Smooth muscle cell (in vitro differentiated cells): ENCODE results near the gene PHKA2. TPM values are rescaled to one million over a fixed set of nuclear protein-coding genes. Genes with fewer than 3 reads are reported as not detected.

Source experiments
- DNase-seq: peaks from one replicate; lab custom pipeline; 2025; ENCODE audit not compliant: unreplicated experiment; lab: John Stamatoyannopoulos, UW
- H2AFZ ChIP-seq: fragments of 200-600 bp; sonication (generic); 2 replicates; pipeline ENCODE4 v1.6.0; 2016; ENCODE audit warnings: antibody characterized with exemption, low read depth, mild to moderate bottlenecking
- H3F3A ChIP-seq: fragments of 200-600 bp; sonication (generic); 2 replicates; pipeline ENCODE4 v1.6.0; 2017; ENCODE audit warnings: antibody characterized with exemption, low read depth
- H3K27ac ChIP-seq: fragments of 200-600 bp; sonication (generic); 2 replicates; pipeline ENCODE4 v1.5.1; 2016; ENCODE audit warnings: low read depth, mild to moderate bottlenecking
- H3K27me3 ChIP-seq: fragments of 200-600 bp; sonication (generic); 2 replicates; pipeline ENCODE4 v1.6.1; 2016; ENCODE audit warnings: low read depth, mild to moderate bottlenecking
- H3K36me3 ChIP-seq: fragments of 200-600 bp; sonication (generic); 2 replicates; pipeline ENCODE4 v1.5.1; 2016; ENCODE audit warnings: low read depth
- H3K4me1 ChIP-seq: fragments of 200-600 bp; sonication (generic); 2 replicates; pipeline ENCODE4 v1.5.1; 2016; ENCODE audit warnings: low read depth
- H3K4me2 ChIP-seq: fragments of 200-600 bp; sonication (generic); 2 replicates; pipeline ENCODE4 v1.6.0; 2016; ENCODE audit warnings: mild to moderate bottlenecking
- H3K4me3 ChIP-seq: fragments of 200-600 bp; sonication (generic); 2 replicates; pipeline ENCODE4 v1.5.1; 2016; ENCODE audit warnings: mild to moderate bottlenecking
- H3K79me2 ChIP-seq: fragments of 200-600 bp; sonication (generic); 2 replicates; pipeline ENCODE4 v1.6.0; 2016; ENCODE audit warnings: low read depth, mild to moderate bottlenecking
- H3K9ac ChIP-seq: fragments of 200-600 bp; sonication (generic); 2 replicates; pipeline ENCODE4 v1.6.0; 2016; ENCODE audit warnings: low read depth
- H3K9me3 ChIP-seq: fragments of 200-600 bp; sonication (generic); replicated peaks from 2 replicates; pipeline ENCODE4 v1.5.1; 2016; ENCODE audit warnings: low read depth
- H4K20me1 ChIP-seq: fragments of 200-600 bp; sonication (generic); 2 replicates; pipeline ENCODE4 v1.6.0; 2016; ENCODE audit warnings: low read depth
- CTCF ChIP-seq: fragments of 200-600 bp; sonication (generic); IDR thresholded peaks from 2 replicates; pipeline ENCODE4 v1.5.1; 2017; ENCODE audit warnings: borderline replicate concordance, mild to moderate bottlenecking, antibody characterized with exemption; ENCODE audit not compliant: insufficient read depth, poor library complexity, severe bottlenecking
- WGBS: methylation state at CpG from one replicate; pipeline ENCODE4 v1.1.7; 2016; ENCODE audit warnings: low lambda C conversion rate; 5-methylcytosine and 5-hydroxymethylcytosine counted together
- polyA plus RNA-seq: library from polyadenylated mRNA; unstranded; fragments of >200 nt; fragmentation: Nextera tagmentation; extraction: Ambion mirVana; gene quantifications from 2 replicates; pipeline ENCODE4 v1.2.1, GENCODE V29; 2016
- total RNA-seq: library from RNA; depleted of rRNA; stranded (reverse); fragments of >200 nt; gene quantifications from 2 replicates; pipeline ENCODE4 v1.2.3, GENCODE V29; 2014

Gene PHKA2
- total and polyA plus RNA-seq, 2 experiments from 2014 or later = 7.3 to 22.7 TPM

GRCh38 chrX:18956303-18957032 lies 27.4 kb downstream of the PHKA2 start:
- H3K27ac ChIP-seq = no peak overlapping the region
- no peaks in the 10 kb centered on the region for H3F3A ChIP-seq
- no peak overlapping the region for H3K4me3 ChIP-seq
- no peaks in the 10 kb centered on the region for H3K9me3 ChIP-seq
- H3K4me1 ChIP-seq = no peaks in the 10 kb centered on the region
- H3K4me2 ChIP-seq = no peak overlapping the region
- no peak for DNase-seq
- WGBS = 86% methylated on average over 7 of the region's 7 CpGs
- no peak for TF ChIP-seq CTCF
- peaks cover 3% of the 10 kb centered on the region for H4K20me1 ChIP-seq
- H3K27me3 ChIP-seq = no peaks in the 10 kb centered on the region
- H2AFZ ChIP-seq = no peak overlapping the region
- H3K79me2 ChIP-seq = no peaks in the 10 kb centered on the region
- no peak overlapping the region for H3K9ac ChIP-seq
- no peaks in the 10 kb centered on the region for H3K36me3 ChIP-seq

- WGBS = 90% methylated on average over 4 of the region's 4 CpGs
- no peak for DNase-seq
- Histone ChIP-seq H3K27me3 (no peaks in the 10 kb centered on the region), H3K27ac (no peak overlapping the region), H3K4me2 (no peak overlapping the region), H3K4me1 (no peaks in the 10 kb centered on the region), H3K36me3 (no peaks in the 10 kb centered on the region), H3K4me3 (no peak overlapping the region), H4K20me1 (peaks cover 3% of the 10 kb centered on the region), H3K79me2 (no peaks in the 10 kb centered on the region), H3K9me3 (no peaks in the 10 kb centered on the region), H3F3A (no peaks in the 10 kb centered on the region), H3K9ac (no peak overlapping the region), H2AFZ (no peak overlapping the region)
- TF ChIP-seq CTCF = no peak
Observed at GRCh38 chrX:18955676-18956075, 28.2 kb downstream of the PHKA2 start.

- Histone ChIP-seq H3K79me2 (no peaks in the 10 kb centered on the region), H3K4me2 (no peak overlapping the region), H3K27ac (no peak overlapping the region), H3K9me3 (no peaks in the 10 kb centered on the region), H4K20me1 (no peaks in the 10 kb centered on the region), H3K9ac (no peak overlapping the region), H3K4me3 (no peak overlapping the region), H2AFZ (no peak overlapping the region), H3K36me3 (no peaks in the 10 kb centered on the region), H3F3A (no peaks in the 10 kb centered on the region), H3K27me3 (no peaks in the 10 kb centered on the region), H3K4me1 (no peaks in the 10 kb centered on the region)
- TF ChIP-seq CTCF = no peak
- 91% methylated on average over 10 of the region's 10 CpGs for WGBS
- no peak for DNase-seq
Observed at GRCh38 chrX:18951032-18951431, 32.9 kb downstream of the PHKA2 start.

- no peaks in the 10 kb centered on the region for H3F3A ChIP-seq
- no peak overlapping the region for H3K9ac ChIP-seq
- H2AFZ ChIP-seq = no peak overlapping the region
- no peaks in the 10 kb centered on the region for H3K4me1 ChIP-seq
- no peak overlapping the region for H3K27ac ChIP-seq
- no peak for TF ChIP-seq CTCF
- no peaks in the 10 kb centered on the region for H3K9me3 ChIP-seq
- no peak overlapping the region for H3K4me3 ChIP-seq
- 82% methylated on average over 8 of the region's 8 CpGs for WGBS
- no peaks in the 10 kb centered on the region for H3K79me2 ChIP-seq
- H3K27me3 ChIP-seq = no peaks in the 10 kb centered on the region
- no peak for DNase-seq
- no peaks in the 10 kb centered on the region for H3K36me3 ChIP-seq
- no peaks in the 10 kb centered on the region for H4K20me1 ChIP-seq
- H3K4me2 ChIP-seq = no peak overlapping the region
Observed at GRCh38 chrX:18949944-18950301, 34.0 kb downstream of the PHKA2 start.
